ENCODE data around the gene GREB1L. TPM values are rescaled to one million over a fixed set of nuclear protein-coding genes. Genes with fewer than 3 reads are reported as not detected.
"Not testable (repeated sequence)": the region's sequence is repeated elsewhere in the genome, so short reads cannot be mapped to it uniquely, and the experiment has no call there.

The GREB1L gene
- polyA plus RNA-seq, 1 donor (not counting 4 experiments of a cell fraction or from before 2014, with no cell fraction given), result 5.5 TPM

- Histone ChIP-seq H3K27ac (ENCODE audit: control insufficient read depth, insufficient read depth, low read length) (no peak overlapping the region), H3K4me3 (ENCODE audit: control insufficient read depth in 2 of 3, extremely low read depth in 1 of 3, insufficient read depth in 2 of 3, low read depth in 1 of 3, low read length in 3 of 3) (no peak overlapping the region), H3K4me2 (ENCODE audit: control insufficient read depth, extremely low read depth, insufficient read depth, low read depth, low read length) (no peak overlapping the region), H2AFZ (ENCODE audit: control insufficient read depth, low read length) (no peak overlapping the region), H3K9ac (ENCODE audit: control insufficient read depth, extremely low read depth, insufficient read depth, low read length) (no peak overlapping the region), H3K36me3 (ENCODE audit: control insufficient read depth in 2 of 2, extremely low read depth in 1 of 2, insufficient read depth in 2 of 2, low read length in 2 of 2) (no peaks in the 10 kb centered on the region), H3K9me1 (ENCODE audit: control insufficient read depth, extremely low read depth, insufficient read depth, low read length) (no peaks in the 10 kb centered on the region), H3K27me3 (ENCODE audit: control insufficient read depth, extremely low read depth, insufficient read depth, low read length) (no peaks in the 10 kb centered on the region), H3K9me3 (ENCODE audit: control insufficient read depth, low read depth, low read length) (no peaks in the 10 kb centered on the region), H4K20me1 (ENCODE audit: control insufficient read depth, extremely low read depth, insufficient read depth, low read length) (no peaks in the 10 kb centered on the region), H3K4me1 (ENCODE audit: control insufficient read depth, extremely low read depth, insufficient read depth, low read length) (peaks cover 12% of the 10 kb centered on the region), H3K79me2 (ENCODE audit: control insufficient read depth, insufficient read depth, low read length) (no peaks in the 10 kb centered on the region)
- FAIRE-seq, result no peak
- dilution Hi-C loops (cut with MboI; ENCODE audit: extremely low pct_ligation_motif_present, low sequenced_read_pairs), result no loop called here
- no peak for DNase-seq (ENCODE audit: low read depth, low spot score)
- no peak for TF ChIP-seq EZH2 (IDR thresholded peaks at IDR 0.05; ENCODE audit: low read length)
- no peak for TF ChIP-seq CTCF (optimal IDR thresholded peaks at IDR 0.05 in 1 of 3, IDR thresholded peaks at IDR 0.05 in 1 of 3, conservative IDR thresholded peaks at IDR 0.05 in 1 of 3; ENCODE audit: extremely low read depth in 1 of 3, insufficient read depth in 2 of 3, low read length in 3 of 3)
These were observed 65.5 kb downstream of the GREB1L start for GRCh38 chr18:21307578-21307977.

GRCh38 chr18:21309248-21309647 is 67.2 kb downstream of the GREB1L start:
- TF ChIP-seq EZH2 (IDR thresholded peaks at IDR 0.05; ENCODE audit: low read length) (no peak), CTCF (optimal IDR thresholded peaks at IDR 0.05 in 1 of 3, IDR thresholded peaks at IDR 0.05 in 1 of 3, conservative IDR thresholded peaks at IDR 0.05 in 1 of 3; ENCODE audit: extremely low read depth in 1 of 3, insufficient read depth in 2 of 3, low read length in 3 of 3) (no peak)
- H3K9me3 ChIP-seq (ENCODE audit: control insufficient read depth, low read depth, low read length), result no peaks in the 10 kb centered on the region
- H3K79me2 ChIP-seq (ENCODE audit: control insufficient read depth, insufficient read depth, low read length), result no peaks in the 10 kb centered on the region
- no peak for FAIRE-seq
- H3K9ac ChIP-seq (ENCODE audit: control insufficient read depth, extremely low read depth, insufficient read depth, low read length), result no peak overlapping the region
- H3K27me3 ChIP-seq (ENCODE audit: control insufficient read depth, extremely low read depth, insufficient read depth, low read length), result no peaks in the 10 kb centered on the region
- H3K36me3 ChIP-seq (ENCODE audit: control insufficient read depth in 2 of 2, extremely low read depth in 1 of 2, insufficient read depth in 2 of 2, low read length in 2 of 2), result no peaks in the 10 kb centered on the region
- H3K9me1 ChIP-seq (ENCODE audit: control insufficient read depth, extremely low read depth, insufficient read depth, low read length), result no peaks in the 10 kb centered on the region
- H3K4me1 ChIP-seq (ENCODE audit: control insufficient read depth, extremely low read depth, insufficient read depth, low read length), result peaks cover 4% of the 10 kb centered on the region
- no peak overlapping the region for H3K27ac ChIP-seq (ENCODE audit: control insufficient read depth, insufficient read depth, low read length)
- no peak overlapping the region for H3K4me2 ChIP-seq (ENCODE audit: control insufficient read depth, extremely low read depth, insufficient read depth, low read depth, low read length)
- no peak for DNase-seq (ENCODE audit: low read depth, low spot score)
- H2AFZ ChIP-seq (ENCODE audit: control insufficient read depth, low read length), result no peak overlapping the region
- H3K4me3 ChIP-seq (ENCODE audit: control insufficient read depth in 2 of 3, extremely low read depth in 1 of 3, insufficient read depth in 2 of 3, low read depth in 1 of 3, low read length in 3 of 3), result no peak overlapping the region
- dilution Hi-C loops (cut with MboI; ENCODE audit: extremely low pct_ligation_motif_present, low sequenced_read_pairs), result no loop called here
- H4K20me1 ChIP-seq (ENCODE audit: control insufficient read depth, extremely low read depth, insufficient read depth, low read length), result no peaks in the 10 kb centered on the region

- H3K27ac ChIP-seq (ENCODE audit: control insufficient read depth, insufficient read depth, low read length); H4K20me1 ChIP-seq (ENCODE audit: control insufficient read depth, extremely low read depth, insufficient read depth, low read length); H3K9me3 ChIP-seq (ENCODE audit: control insufficient read depth, low read depth, low read length); H3K4me2 ChIP-seq (ENCODE audit: control insufficient read depth, extremely low read depth, insufficient read depth, low read depth, low read length); H3K9me1 ChIP-seq (ENCODE audit: control insufficient read depth, extremely low read depth, insufficient read depth, low read length); H3K27me3 ChIP-seq (ENCODE audit: control insufficient read depth, extremely low read depth, insufficient read depth, low read length); H3K9ac ChIP-seq (ENCODE audit: control insufficient read depth, extremely low read depth, insufficient read depth, low read length); H3K36me3 ChIP-seq (ENCODE audit: control insufficient read depth in 2 of 2, extremely low read depth in 1 of 2, insufficient read depth in 2 of 2, low read length in 2 of 2); FAIRE-seq; H3K79me2 ChIP-seq (ENCODE audit: control insufficient read depth, insufficient read depth, low read length); dilution Hi-C loops (cut with MboI; ENCODE audit: extremely low pct_ligation_motif_present, low sequenced_read_pairs); H3K4me3 ChIP-seq (ENCODE audit: control insufficient read depth in 2 of 3, extremely low read depth in 1 of 3, insufficient read depth in 2 of 3, low read depth in 1 of 3, low read length in 3 of 3); DNase-seq (ENCODE audit: low read depth, low spot score); H2AFZ ChIP-seq (ENCODE audit: control insufficient read depth, low read length): not testable (repeated sequence)
- peaks cover 18% of the 10 kb centered on the region for H3K4me1 ChIP-seq (ENCODE audit: control insufficient read depth, extremely low read depth, insufficient read depth, low read length)
These were observed 69.9 kb downstream of the GREB1L start for GRCh38 chr18:21311980-21312379.

Measured in keratinocyte (primary cell).